Ishikawa (cell line): ENCODE results near the gene AADACL4.

Source experiments
- CEBPB ChIP-seq: IDR thresholded peaks from 2 replicates; pipeline ENCODE4 v1.6.1; 2012
- CREB1 ChIP-seq: IDR thresholded peaks from 2 replicates; pipeline ENCODE4 v1.6.1; 2012; ENCODE audit warnings: low read depth
- EGR1 ChIP-seq: IDR thresholded peaks from 2 replicates; pipeline ENCODE4 v1.6.1; 2012
- EP300 ChIP-seq: IDR thresholded peaks from 2 replicates; pipeline ENCODE4 v1.6.1; 2012; ENCODE audit warnings: borderline replicate concordance
- FOXM1 ChIP-seq: IDR thresholded peaks from 2 replicates; pipeline ENCODE4 v1.6.1; 2012; ENCODE audit warnings: low read depth, borderline replicate concordance
- MAX ChIP-seq: IDR thresholded peaks from 2 replicates; pipeline ENCODE4 v1.6.1; 2012
- NFIC ChIP-seq: IDR thresholded peaks from 2 replicates; pipeline ENCODE4 v1.6.1; 2012
- RAD21 ChIP-seq: IDR thresholded peaks from 2 replicates; pipeline ENCODE4 v1.6.1; 2012; ENCODE audit warnings: low read depth
- REST ChIP-seq: IDR thresholded peaks from 2 replicates; pipeline ENCODE4 v1.6.1; 2012; ENCODE audit warnings: low read depth, mild to moderate bottlenecking
- TAF1 ChIP-seq: IDR thresholded peaks from 2 replicates; pipeline ENCODE4 v1.6.1; 2012; ENCODE audit warnings: low read depth, mild to moderate bottlenecking
- TCF12 ChIP-seq: IDR thresholded peaks from 2 replicates; pipeline ENCODE4 v1.6.1; 2012; ENCODE audit warnings: low read depth
- TEAD4 ChIP-seq: IDR thresholded peaks from 2 replicates; pipeline ENCODE4 v1.6.1; 2012
- USF1 ChIP-seq: IDR thresholded peaks from 2 replicates; pipeline ENCODE4 v1.6.1; 2012
- YY1 ChIP-seq: IDR thresholded peaks from 2 replicates; pipeline ENCODE4 v1.6.1; 2012; ENCODE audit warnings: low read depth
- ZBTB7A ChIP-seq: IDR thresholded peaks from 2 replicates; pipeline ENCODE4 v1.6.1; 2012; ENCODE audit warnings: low read depth

The AADACL4 gene

DNA sequence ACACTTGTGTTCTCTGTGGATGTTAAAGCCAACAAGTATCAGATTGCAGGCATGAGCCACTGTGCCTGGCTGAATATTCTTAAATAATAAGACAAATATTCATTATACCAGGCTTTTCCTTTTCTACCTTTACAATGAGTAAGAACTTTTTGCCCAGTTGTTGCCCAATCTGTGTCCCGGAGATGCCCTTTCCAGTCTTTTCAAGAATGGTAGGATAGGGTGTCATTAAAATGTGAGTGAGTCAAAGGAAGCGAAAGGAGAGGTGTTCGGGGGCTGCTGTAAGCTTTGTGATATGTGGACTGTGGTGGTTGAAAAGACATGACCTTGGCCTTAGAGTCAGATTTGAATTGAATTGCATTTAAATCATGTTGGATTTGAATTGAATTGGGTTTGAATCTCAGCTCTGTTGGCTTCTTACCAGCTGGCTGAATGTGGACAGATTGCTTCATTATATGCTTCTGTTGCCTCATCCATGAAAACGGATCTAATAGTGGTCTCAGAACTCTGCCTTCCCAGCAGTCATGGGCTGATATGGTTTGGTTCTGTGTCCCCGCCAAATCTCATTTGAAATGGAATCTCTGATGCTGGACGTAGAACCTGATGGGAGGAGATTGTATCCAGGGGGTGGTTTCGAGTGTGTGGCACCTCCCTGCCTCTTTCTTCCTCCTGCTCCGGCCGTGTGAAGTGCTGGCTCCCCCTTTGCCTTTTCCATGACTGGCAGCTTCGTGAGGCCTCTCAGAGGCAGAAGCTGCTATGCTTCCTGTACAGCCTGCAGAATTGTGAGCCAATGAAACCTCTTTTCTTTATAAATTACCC lies 49.3 kb downstream of the AADACL4 start:
- TF ChIP-seq CEBPB (no peak), EP300 (no peak), EGR1 (no peak), TAF1 (no peak), YY1 (no peak), FOXM1 (no peak), CREB1 (no peak), MAX (no peak), TEAD4 (no peak), ZBTB7A (no peak), NFIC (no peak), RAD21 (no peak), USF1 (no peak)

- no peak for TF ChIP-seq FOXM1
- no peak for TF ChIP-seq EP300
- TF ChIP-seq RAD21, result no peak
- no peak for TF ChIP-seq NFIC
- TF ChIP-seq CREB1, result no peak
- no peak for TF ChIP-seq TCF12
- TF ChIP-seq TEAD4, result no peak
Observed at GRCh38 chr1:12696658-12697057, 52.8 kb downstream of the AADACL4 start.

DNA sequence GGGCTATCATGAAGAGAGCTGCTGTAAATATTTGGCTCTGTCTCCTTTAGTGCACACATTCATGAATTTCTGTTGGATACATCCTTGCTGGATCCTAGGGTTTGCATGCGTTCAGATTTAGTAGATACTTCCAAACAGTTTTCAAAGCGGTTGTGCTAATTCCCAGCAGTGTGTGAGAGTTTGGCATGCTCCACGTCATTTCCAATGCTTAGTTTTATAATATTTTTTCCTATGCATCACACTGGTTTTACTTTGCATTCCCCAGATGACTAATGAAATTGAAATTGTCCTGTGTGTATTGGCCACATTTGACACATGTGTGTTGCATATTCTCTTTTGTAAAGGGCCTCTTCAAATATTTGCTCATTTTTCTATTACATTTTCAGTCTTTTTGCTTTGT lies 53.5 kb downstream of the AADACL4 start:
- no peak for TF ChIP-seq FOXM1
- TF ChIP-seq CEBPB, result no peak
- TF ChIP-seq YY1, result no peak
- no peak for TF ChIP-seq TEAD4
- no peak for TF ChIP-seq EGR1
- TF ChIP-seq RAD21, result no peak
- TF ChIP-seq ZBTB7A, result no peak

DNA sequence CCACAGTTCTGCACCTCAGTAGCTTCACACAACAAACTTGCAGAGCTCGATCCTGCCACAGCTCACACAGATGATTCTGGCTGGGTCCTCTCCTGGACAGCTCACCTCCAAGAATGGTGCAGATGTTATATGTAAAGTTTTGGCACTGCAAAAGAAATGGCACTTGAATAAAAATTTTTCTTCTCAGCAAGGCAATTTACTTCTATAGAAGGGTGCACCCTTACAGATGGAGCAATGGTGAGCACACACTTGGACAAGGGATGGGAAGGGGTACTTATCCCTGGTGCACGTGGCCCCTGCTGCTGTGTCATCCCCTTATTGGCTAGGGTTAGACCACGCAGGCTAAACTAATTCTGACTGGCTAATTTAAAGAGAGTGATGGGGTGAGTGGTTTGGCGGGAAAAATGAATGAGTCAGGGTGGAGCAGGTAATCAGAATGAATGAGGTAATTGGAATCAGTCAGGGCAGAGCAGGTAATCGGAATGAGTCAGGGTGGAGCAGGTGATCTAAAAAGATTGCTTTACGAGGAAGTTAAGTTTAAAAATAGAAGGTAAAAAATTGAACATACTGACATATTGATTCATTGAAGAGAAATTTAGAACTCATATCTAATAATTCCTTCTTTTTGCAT lies 60.1 kb downstream of the AADACL4 start:
- TF ChIP-seq EP300 (no peak), TEAD4 (no peak), TAF1 (no peak), MAX (no peak), YY1 (no peak), REST (no peak), RAD21 (no peak), NFIC (no peak), CEBPB (no peak), ZBTB7A (no peak), TCF12 (no peak), CREB1 (no peak), FOXM1 (no peak), USF1 (no peak), EGR1 (no peak)

DNA sequence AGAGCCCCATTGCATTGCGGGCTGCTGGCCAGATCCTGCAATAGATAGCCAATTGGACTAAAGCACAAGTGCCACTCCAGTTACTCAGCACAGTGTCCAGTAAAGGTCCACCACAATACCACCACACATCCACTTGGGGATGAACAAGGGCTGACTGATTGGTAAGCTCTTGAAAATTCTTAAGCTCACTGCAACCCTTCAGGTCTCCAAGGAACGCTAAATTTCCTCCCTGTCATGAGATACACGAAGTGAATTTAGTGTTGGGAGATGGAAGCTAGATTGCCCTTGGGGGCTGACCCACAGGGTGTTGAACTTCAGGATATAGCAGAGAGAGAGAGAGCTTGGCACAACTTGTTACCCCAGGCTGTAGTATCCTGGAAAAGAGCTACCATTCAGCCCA lies 62.2 kb downstream of the AADACL4 start:
- no peak for TF ChIP-seq EGR1
- no peak for TF ChIP-seq REST
- no peak for TF ChIP-seq CEBPB
- no peak for TF ChIP-seq YY1
- no peak for TF ChIP-seq TEAD4
- TF ChIP-seq CREB1, result no peak
- no peak for TF ChIP-seq TCF12
- TF ChIP-seq USF1, result no peak
- TF ChIP-seq RAD21, result no peak
- TF ChIP-seq TAF1, result no peak
- TF ChIP-seq NFIC, result no peak
- TF ChIP-seq ZBTB7A, result no peak
- TF ChIP-seq EP300, result no peak
- no peak for TF ChIP-seq MAX
- TF ChIP-seq FOXM1, result no peak
